Stomach (tissue), 4 donors: ENCODE data around the gene RBM23.

ENCODE experiments used
- POLR2A ChIP-seq, 4 donors: fragments of 450-650 bp; IDR thresholded peaks; one replicate each; pipeline ENCODE4 v1.6.1; 2016; ENCODE audit warnings: antibody characterized with exemption in 4 of 4, control low read depth in 2 of 4, mild to moderate bottlenecking in 1 of 4, moderate library complexity in 1 of 4
- POLR2AphosphoS5 ChIP-seq, 3 donors: sonication (generic); formaldehyde crosslinking; IDR thresholded peaks; one replicate each; pipeline ENCODE4 v1.6.1; 2016; ENCODE audit warnings: antibody characterized with exemption in 3 of 3
- TF ChIP-seq, protein P1 (sequence below), 7 experiments: fragments of 450-650 bp in 4 of 7; fragments of 200-600 bp in 3 of 7; sonication (generic) in 3 of 7; IDR thresholded peaks; one replicate each; pipeline ENCODE4 v1.5.1; 2016 to 2019; ENCODE audit warnings: antibody characterized with exemption in 7 of 7, control low read depth in 2 of 7, mild to moderate bottlenecking in 1 of 7

DNA sequence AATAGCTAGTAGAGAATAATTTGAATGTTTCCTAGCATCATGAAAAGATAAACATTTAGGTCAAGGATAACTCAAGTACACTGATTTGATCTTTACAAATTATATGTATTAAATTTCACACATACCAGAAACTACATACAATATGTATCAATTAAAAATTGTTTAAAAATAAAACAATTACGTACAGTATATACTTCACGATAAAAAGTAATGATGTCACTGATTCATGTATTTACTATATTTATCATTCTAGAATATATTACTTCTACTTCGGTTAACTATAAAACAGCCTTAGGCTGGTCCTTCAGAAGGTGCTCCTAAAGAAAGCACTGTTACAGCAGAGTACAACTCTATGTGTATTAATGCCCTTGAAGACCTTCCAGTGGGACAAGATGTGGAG lies 11.5 kb downstream of the RBM23 start:
- TF ChIP-seq, protein P1, sequence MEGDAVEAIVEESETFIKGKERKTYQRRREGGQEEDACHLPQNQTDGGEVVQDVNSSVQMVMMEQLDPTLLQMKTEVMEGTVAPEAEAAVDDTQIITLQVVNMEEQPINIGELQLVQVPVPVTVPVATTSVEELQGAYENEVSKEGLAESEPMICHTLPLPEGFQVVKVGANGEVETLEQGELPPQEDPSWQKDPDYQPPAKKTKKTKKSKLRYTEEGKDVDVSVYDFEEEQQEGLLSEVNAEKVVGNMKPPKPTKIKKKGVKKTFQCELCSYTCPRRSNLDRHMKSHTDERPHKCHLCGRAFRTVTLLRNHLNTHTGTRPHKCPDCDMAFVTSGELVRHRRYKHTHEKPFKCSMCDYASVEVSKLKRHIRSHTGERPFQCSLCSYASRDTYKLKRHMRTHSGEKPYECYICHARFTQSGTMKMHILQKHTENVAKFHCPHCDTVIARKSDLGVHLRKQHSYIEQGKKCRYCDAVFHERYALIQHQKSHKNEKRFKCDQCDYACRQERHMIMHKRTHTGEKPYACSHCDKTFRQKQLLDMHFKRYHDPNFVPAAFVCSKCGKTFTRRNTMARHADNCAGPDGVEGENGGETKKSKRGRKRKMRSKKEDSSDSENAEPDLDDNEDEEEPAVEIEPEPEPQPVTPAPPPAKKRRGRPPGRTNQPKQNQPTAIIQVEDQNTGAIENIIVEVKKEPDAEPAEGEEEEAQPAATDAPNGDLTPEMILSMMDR (IDR thresholded peaks at IDR 0.05), result no peak
- TF ChIP-seq POLR2AphosphoS5 (IDR thresholded peaks at IDR 0.05) (no peak), POLR2A (IDR thresholded peaks at IDR 0.05) (no peak)
